Fibroblast of mammary gland (primary cell): ENCODE results near the gene TRIM4.
"Not testable (repeated sequence)": the region's sequence is repeated elsewhere in the genome, so short reads cannot be mapped to it uniquely, and the experiment has no call there.

Source experiments
- DNase-seq: peaks from one replicate; pipeline ENCODE4 v3.0.0-alpha.2; 2010; ENCODE audit warnings: low read depth
- H3K4me3 ChIP-seq: 2 replicates; pipeline ENCODE4 v1.5.1; 2011; ENCODE audit warnings: low read depth, mild to moderate bottlenecking, low read length, moderate library complexity; ENCODE audit not compliant: control insufficient read depth
- CTCF ChIP-seq: conservative IDR thresholded peaks from 2 replicates; pipeline ENCODE4 v1.5.1; 2011; ENCODE audit warnings: low read depth, low read length, inconsistent platforms; ENCODE audit not compliant: control insufficient read depth, insufficient read depth

Gene TRIM4

DNA sequence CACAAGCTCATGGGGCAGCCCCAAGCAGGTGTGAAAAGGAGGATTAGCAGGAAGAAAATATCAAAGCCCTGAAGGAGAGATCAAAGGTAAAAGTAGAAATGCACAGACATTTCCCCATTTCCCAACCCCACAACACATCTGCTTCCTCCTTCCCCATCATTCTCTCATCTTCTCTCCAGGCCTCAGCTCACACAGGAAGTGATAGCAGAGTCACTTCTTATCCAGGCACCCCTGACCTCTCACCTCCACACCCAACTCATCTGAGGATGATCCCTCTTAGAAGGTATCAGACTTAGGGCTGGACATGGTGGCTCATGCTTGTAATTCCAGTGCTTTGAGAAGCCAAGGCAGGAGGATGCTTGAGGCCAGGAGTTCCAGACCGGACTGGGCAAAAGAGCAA, 28.3 kb upstream of the TRIM4 start:
- H3K4me3 ChIP-seq, result no peak overlapping the region
- no peak for TF ChIP-seq CTCF
- no peak for DNase-seq

DNA sequence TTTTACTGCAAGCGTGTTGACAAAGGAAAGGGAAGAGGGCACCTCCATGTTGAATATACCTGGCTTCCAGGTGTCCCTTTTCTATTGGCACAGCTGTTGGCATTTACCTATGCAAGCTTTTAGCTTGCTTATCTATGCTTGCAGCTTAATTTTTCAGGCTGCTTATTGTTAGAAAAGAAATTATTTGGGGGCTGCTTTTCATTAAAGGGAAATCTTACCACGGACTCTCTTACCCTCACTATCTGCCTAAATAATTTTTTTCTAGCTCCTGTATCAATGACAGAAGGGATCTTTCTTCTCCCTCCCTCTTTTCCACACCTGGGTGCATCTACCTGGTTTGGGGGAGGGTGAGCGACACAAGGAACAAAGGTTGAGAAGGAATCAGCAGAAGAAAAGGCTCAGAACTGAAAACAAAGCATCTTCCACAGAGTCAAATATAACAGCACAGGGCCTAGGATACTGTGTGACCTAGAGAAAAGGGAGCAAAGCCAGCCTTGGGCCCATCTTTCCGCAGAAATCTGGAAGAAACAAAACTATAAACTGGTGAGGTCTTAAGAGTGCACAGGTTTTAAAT, 25.3 kb upstream of the TRIM4 start:
- no peak overlapping the region for H3K4me3 ChIP-seq
- no peak for TF ChIP-seq CTCF
- no peak for DNase-seq

DNA sequence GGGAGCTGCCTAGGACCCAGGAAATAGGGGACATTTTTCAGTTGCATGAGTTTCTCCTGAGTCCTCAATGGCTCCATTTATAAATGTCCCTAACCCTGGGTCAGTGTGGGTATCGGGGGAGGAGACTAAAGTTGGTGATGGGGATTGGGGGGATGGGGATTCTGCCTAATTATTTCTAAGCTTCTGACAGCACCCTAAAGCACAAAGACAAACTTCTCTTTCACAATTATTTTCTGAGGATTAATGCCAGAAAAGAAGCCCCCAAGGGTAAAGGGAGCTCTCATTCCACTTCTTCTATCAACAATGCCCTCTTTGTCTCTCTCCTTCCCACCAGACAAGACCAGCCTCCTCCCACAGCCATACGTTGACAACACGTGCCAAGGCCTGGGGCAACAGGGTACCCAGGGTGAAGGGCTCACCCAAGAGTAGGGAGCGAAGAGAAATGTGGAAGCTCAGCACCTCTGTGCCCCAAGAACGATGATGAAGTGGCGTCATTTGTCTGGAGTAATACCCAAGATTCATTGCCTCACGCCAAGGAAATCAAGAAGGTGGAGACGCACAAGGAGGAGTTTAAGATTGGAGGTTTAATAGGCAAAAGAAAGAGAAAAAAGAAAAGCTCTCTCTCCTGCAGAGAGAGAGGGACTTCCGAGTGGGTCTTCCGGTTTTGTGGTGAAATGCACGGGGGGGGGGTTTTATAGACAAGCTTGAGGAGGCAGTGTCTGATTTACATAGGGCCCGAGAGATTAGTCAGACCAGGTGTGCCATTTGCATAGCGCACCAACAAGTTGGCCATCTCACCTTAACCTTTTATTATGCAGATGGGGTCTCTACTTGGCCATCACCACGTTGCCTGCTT, 24.5 kb upstream of the TRIM4 start:
- TF ChIP-seq CTCF, result no peak
- DNase-seq, result no peak
- no peak overlapping the region for H3K4me3 ChIP-seq

DNA sequence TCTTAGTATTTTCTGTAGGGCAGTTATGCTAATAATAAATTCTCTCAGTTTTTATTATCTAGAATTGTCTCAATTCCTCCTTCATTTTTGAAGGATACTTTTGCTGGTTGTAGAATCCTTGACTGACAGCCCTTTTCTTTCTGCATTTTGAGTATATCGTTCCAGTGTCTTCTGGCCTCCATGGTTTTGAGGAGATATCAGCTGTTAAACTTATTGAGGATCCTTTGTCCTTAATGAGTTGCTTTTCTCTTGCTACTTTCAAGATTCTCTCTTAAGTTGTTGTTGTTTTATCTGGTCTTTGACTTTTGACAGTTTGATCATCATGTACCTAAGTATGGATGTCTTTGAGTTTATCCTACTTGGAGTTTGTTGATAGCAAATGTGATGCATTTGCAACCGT, 19.0 kb upstream of the TRIM4 start:
- H3K4me3 ChIP-seq, result no peak overlapping the region
- DNase-seq, result no peak
- TF ChIP-seq CTCF, result no peak

- H3K4me3 ChIP-seq, result not testable (repeated sequence)
- peak; percentile 40 for DNase-seq
Observed at GRCh38 chr7:99935009-99935408, 15.7 kb upstream of the TRIM4 start.

DNA sequence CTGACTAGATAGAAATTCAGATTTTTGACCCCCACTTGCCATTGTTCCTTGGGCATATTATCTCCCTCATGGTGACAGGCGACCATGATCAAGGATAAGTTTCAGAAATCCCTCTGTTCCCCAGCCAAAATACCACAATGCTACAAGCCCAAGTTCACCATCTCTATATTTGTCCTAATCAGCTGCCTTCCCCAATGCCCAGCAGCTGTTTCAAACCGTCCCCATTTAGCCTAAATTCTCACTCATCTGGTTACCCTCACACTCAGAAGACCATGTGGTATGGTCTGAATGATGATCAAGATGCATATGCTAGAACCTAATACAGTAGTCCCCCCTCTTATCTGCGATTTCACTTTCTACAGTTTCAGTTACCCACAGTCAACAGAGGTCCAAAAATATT, 11.0 kb upstream of the TRIM4 start:
- no peak for DNase-seq
- H3K4me3 ChIP-seq, result no peak overlapping the region
- TF ChIP-seq CTCF, result no peak

DNA sequence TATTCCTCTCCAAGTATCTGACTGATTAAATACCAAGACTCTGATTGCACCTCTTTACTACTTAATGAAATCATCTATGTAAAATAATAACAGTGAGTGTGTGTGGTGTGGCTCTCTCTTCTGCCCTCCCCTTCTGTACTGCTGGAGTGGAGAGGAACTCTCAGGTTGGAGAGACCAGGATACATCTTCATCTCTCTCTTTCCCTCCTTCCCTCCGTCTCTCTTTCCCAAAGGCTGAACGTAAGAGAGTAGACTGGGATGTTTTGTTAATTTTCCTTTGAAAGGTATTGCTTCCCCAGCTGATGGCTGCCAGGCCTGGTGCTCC, 10.4 kb upstream of the TRIM4 start:
- H3K4me3 ChIP-seq, result no peak overlapping the region
- DNase-seq, result no peak
- no peak for TF ChIP-seq CTCF
